ENCODE results near the gene FGD3. TPM values are rescaled to one million over a fixed set of nuclear protein-coding genes. Genes with fewer than 3 reads are reported as not detected.

The FGD3 gene
- total RNA-seq, 1 donor from 2014 or later, result 9.8 TPM

DNA sequence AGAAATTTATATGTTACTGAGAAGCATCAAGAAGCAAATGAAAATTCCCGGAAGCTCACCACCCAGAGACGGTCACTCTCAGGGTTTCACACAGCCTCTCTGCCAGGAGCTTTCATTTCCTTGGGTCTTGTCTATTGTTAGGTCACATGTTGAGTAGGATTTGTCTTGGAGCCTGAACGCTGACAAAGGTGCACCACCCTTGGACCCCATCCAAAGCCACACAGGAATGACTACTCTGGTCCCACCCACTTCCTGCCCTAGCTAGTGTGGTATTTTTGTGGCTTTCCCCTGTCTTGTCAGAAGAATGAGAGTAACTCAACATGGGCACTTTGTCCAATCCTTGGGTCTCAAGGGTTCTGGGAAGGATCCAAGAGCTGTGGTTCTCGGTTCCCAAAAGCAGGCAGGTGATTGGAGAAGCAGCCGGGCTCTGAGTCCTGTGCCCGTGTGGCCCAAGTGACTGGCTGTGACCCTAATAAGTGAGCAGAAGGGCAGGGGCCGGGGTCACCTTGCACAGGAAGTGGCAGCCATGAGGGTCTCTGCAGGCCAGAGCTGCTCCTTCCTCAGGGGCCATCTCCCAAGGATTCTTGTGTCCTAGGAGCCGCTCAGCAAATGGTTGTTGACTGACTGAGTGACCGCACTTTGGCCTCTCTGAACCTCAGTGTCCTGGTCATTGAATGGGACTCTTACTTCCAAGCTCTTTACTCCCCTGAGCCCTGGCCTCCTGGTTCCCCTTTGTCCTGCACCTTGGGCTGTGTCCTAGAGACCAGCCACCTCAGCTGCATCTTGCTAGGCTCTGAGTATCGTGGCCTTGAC lies 6.9 kb downstream of the FGD3 start:
- peak; percentile 74 for DNase-seq (ENCODE audit: low spot score)

DNA sequence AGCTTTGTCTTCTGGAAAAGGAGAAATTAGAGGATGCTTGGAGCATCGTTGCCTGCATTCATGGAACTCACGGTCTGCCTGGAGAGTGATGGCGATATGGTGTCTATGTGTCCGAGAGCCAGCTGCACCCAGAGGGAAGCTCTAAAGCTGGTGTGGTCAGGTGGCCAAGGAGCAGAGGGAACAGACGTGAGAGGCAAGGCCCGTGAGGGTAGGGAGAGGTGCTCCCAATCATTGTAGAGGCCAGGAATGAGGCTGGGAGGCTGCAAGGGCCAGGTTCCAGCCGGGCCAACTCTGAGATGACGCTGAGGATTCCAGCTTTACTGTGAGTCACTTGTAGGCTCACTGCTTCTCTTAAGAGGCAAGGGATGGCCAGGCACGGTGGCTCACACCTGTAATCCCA lies 7.6 kb downstream of the FGD3 start:
- no peak for DNase-seq (ENCODE audit: low spot score)

DNA sequence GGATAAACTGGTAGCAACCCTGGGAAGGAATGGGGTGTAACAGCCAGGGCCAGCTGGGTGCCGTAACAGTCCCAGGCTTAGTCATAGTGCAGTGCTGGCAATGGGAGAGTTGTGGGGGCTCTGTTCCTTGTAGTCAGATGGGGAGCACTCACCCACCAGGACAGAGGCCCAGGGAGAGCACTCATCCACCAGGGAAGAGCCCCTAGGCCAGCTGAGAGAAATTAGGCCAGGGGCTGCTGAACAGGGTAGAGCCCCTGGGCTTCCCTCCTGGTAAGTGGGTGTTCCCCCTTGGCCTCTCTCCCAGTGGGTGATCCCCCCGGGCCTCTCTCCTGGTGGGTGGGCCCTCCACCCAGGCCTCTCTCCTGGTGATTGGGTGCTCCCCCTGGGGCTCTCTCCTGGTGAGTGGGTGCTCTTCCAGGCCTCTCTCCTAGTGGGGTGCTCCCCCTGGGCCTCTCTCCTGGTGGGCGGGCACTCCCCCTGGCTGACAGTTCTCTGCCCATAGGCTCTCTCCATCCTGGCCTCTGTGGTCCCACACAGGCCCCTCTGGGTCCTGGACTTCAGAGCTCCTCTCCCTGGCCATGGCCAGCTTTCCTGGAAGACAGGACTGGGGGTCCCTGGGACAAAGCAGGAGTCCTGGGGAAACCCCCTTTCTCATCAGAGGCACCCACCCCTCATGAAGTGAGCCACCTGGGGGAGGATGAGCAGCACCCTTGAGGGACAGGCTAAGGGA lies 13.4 kb downstream of the FGD3 start:
- peak; percentile 35 for DNase-seq (ENCODE audit: low spot score)

DNA sequence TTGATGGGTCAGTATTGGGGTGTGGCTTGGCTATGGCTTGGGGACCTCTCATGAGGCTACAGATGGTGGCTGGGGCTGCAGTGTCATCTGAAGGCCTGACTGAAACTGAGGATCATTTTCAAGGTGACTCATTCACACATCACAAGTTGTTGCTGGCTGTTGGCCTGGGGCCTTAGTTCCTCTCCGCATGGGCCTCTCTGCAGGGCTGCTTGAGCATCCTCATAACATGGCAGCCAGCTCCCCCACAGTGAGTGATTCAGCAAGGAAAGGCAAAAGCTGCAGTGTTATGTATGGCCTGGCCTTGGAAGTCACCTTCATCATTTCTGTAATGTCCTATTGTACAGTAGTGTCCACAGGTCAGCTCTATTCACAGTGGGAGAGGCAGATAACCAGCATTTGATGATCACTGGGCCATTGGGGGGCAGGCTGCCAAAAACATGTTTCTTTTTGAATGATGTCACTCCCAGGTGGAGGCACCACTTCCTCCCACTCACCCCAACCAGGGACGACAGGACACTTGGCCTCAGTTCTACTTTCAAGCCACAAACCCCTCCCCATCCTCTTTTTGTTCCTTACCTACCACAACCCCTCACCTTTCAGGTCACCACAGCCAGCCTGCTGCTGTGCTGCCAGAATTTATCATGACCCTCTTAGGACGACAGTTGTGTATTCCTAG lies 14.4 kb downstream of the FGD3 start:
- peak; percentile 64 for DNase-seq (ENCODE audit: low spot score)

DNA sequence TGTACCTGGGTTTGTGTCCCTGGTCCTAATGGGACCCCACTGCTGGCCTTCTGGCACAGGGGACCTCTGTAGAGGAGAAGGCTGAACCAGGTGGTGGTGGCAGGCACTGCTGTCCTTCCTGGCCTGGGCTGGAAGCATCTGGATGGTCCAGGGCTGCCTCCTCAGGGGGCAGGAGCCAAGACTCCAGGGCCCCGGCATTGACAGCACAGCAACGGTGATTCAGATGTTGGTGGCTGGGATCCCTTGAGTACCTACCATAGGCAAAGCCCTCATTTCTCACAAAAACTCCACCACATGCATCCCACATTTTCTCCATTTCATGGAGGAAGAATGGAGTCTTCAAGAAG lies 15.0 kb downstream of the FGD3 start:
- DNase-seq (ENCODE audit: low spot score), result peak; percentile 60

DNA sequence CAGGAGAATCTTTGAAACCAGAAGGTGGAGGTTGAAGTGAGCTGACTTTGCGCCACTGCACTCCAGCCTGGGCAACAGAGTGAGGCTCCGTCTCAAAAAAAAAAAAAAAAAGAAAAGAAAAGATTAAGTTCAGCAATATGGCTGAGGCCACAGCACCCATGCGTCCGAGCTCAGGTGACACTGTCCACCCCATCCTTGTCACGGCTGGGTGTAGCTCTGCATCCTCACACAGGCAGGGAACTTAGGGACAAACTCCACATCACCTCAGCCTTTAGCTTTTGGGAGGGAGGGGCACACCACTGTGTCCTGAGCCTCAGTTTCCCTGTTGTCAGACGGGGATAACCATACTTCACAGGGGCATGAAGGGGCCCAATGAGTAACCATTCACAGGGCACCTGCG lies 15.5 kb downstream of the FGD3 start:
- DNase-seq (ENCODE audit: low spot score), result no peak

DNA sequence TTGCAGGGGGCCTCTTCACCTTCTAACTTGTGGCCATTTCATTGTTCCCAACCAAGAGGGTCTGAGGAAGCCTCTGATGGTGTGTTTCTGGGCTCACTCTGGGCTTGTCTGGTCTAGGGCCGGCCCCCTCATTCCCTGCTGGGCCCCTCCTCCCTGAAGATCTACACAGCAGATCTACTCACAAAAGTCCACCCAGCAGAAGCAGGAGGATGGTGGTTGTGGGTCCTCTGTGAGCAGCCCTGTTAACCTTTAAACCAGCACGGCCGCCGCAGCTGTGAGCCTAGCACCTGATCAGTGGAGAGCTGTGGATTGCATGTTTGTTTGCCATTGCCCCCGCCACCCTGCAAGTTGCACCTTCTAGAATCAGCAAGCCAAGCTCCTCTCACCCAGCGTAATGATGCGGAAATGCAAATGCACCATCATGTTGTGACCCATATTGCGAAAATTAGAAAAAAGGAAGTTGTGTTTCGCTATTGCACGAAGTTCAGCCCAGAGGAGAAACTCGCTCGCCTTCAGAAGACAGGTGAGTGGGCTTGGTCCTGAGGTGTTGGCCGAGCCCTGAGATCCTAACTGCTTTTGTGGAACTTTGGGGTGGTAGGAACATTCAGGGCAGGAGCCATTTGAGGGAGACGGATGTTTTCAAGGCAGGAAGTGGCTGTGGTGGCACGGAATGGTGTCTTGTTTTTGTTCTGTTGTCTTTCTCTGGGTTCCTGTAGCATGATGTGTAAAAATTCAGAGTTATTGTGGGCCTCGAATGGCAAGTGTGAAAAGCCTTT lies 16.7 kb downstream of the FGD3 start:
- peak; percentile 89 for DNase-seq (ENCODE audit: low spot score)

DNA sequence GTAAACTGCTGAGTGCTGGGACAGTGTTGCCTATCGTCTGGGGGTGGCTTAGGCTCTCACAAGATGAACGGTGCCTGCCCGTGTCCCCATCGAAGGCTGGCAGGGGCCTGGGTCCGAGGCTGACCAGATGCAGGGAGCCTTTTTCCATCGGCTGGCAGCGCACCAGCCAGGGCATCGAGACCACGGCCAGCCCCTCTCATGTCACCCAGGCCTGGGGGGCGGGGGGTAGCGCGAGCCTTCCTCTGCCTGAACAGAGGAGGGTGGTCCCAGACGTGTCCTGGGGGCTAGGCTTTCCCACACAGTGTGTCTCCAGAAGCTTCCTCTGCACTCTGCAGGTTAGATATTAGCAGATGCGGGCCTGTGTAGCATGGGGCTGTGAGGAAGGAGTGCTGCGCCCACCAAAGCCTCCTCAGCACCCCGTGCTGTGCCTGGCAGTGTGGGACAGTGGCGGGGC lies 17.3 kb downstream of the FGD3 start:
- DNase-seq (ENCODE audit: low spot score), result peak; percentile 81

DNA sequence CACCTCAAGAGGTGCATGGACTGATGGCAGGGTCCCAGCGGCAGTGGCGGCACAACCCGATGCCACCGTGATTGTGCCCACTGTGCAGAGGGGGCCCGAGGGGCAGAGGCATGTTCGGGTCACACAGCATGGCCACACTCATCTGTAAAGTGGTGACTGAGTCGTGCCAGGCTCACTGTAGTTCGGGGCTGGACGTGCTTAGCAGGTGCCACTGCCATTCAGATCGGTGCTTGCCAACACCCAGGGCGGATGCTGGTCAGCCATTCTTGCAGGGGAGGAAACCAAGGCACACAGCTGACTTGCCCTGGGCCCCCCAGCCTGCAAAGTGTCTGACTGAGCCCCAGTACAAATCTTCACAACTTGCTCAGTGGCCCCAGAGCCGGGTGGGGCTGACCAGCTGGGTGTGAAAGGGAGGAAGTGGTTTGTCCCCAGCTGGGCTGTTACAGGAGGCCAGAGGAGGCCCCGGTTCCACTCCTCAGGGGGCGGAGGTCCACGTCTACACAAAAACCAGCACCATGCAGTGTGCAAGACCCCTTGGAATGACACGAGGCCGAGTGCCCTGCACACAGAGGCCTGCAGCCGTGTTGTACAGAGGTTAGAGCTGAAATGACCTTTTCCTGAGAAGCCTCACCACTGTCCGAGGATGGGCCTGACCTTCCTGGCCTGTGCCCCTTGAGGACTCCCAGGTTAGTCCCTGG lies 17.9 kb downstream of the FGD3 start:
- peak; percentile 87 for DNase-seq (ENCODE audit: low spot score)

DNA sequence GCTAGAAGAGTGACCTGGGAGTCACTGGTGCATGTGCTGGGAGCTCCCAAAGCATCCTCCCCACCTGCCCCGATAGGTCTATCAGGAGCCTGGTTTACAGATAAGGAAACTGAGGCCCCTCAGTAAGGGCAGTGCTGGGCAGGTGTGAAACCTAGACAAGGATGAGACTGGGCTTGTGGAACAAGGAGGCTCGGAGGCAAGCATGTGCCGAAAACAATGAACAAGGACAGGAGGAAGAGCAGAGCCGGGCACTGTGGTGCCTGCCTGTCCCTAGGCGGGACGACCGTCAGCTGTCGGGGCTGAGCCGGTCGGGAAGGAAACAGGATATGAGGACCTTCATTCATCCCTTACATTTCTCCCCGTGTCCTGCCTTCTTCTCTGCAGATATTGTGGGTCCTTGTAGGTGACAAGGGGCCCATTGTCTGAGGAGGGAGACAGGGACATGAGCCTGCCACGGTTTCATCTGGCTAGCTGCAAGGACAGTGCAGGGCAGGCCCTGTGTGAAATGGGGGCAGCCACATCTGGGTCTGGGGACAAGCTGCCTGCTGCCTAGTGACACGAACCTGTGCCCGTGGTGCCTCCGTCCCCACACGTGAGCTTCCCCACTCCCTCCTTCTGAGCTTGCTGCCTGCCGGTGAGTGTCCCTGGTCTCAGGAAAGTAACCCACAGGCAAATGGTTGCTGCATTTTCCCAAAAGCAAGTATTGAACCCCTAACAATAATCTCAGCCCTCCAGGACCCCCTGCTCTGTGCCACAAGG lies 18.6 kb downstream of the FGD3 start:
- DNase-seq (ENCODE audit: low spot score), result peak; percentile 67

DNA sequence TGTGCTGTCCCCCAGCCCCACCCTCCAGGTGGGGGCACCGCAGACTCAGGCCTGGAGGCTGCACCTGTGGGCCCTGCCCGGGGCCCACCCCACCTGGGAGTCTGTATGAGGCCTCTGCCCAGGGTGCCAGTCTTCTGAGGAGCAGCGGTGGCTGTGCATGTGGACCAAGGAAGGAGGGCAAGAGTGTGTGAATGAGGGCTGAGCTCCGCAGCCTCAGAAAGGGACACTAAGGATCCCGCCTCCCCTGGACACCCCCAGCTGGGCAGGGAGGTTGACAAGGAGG lies 19.1 kb downstream of the FGD3 start:
- DNase-seq (ENCODE audit: low spot score), result peak; percentile 86

DNA sequence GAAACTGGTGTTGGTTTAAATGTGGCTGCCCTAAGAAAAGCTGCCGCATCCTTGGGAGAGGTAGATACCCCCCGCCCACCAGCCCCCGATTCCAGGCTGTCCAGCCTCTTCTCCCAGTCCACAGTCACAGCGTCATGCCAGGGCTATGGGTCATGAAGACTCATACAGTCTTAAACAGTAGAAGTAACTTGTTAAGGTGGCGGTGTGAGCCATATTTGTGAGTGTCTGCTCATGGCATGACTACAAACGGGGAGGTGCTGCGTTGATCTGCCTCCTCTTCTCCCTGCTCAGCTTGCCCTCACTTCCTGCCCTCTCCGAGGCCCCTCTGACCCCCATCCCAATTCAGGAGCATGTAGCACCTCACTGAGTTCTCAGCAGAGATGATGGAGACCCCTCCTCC lies 20.8 kb downstream of the FGD3 start:
- peak; percentile 26 for DNase-seq (ENCODE audit: low spot score)

DNA sequence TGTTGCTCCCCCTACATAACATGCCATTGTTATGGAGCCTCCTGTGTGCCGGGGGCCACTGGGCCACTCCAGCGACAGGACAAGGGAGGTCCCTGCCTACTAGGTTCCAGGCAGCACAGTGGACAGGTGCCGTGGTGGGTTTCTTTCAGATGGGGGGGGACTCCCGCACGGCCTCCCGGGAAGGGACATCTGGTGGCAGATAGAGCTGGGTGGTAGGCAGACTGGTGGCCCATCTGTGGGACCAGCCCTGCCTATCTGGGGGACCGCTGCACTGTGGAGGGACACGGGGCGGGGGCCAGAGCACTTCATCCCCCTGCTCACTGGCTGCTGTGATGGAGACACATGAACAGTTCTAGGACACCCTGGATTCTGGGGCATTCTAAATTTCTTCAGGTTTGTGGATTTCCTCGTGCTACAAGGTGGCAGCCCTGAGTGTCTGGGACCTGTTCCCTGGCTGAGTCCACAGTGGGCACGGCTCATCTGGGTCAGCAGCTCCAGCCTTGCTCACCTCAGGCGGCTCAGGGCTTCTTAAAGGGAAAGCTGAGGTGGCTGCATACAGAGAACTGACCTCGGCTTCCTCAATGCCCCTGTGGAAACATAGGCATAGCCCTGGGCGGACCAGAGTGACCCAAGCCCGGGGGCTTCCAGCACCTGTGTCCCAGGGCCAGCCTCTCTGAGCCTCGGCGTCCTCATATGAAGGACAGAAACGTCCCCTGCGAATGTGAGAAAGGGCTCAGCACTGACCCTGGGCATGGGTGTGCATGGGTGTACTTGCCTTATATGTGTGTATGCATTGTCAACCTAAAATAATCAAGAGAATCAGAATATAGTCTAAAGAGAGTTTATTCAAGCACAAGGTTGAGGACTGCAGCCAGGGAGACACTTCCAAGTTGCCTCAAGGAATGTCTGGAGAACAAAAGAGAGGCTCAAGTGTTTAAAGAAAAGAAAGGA lies 22.5 kb downstream of the FGD3 start:
- DNase-seq (ENCODE audit: low spot score), result peak; percentile 59

DNA sequence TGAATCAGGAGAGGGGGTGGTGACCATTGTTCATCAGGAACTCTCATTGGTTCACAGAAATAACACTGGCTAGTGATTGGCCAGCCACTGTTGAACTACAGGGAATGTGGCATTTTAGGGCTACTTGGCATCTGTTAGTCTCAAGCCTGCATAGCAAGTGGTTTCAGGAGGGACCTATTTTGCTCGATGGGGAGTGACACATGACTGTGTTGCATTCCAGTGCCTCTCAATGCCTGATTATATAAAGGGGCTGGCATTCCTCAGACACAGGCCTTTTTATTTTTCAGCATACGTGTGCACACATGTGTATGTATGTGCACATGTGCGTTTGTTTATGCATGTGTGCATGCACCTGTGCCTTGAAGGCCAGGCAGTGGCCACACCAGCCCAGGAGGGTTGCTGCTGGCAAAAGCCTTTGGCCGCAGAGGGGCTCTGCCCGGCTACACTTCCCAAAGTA lies 23.2 kb downstream of the FGD3 start:
- DNase-seq (ENCODE audit: low spot score), result peak; percentile 55

DNA sequence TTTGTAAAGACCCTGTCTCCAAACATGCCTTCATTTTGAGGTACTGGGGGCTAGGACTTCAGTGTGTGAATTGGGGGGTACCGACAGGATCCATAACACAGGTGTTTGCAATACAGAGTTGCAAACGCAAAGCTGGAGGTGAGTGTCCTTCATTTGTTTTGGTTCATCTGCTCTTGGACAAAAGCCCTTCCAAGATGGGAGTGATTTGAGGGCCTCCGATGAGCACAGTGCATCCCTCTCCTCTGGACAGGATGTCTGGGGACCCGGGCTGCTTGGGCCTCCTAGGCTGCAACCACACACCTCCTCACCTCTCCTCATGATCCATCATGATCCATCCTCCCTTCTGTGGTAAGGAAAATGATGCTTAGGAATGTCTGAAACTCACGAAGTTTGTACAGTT lies 23.8 kb downstream of the FGD3 start:
- no peak for DNase-seq (ENCODE audit: low spot score)

DNA sequence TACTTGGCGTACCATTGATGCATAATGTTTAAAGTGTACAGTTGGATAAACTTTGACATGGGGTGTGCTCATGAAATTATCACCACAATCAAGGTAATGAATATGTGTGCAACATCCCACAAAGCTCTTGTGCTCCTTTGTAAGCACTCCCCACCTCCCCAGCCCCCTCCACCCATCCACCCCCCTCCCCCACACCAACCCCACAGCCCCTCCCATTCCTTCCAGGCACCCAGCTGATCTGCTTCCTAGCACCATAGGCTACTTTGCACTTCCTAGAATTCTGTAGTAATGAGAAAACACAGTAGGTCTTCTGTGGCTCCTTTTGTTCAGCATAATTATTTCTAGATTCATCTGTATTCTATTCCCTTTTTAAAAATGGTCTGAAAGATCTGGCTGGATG lies 24.5 kb downstream of the FGD3 start:
- no peak for DNase-seq (ENCODE audit: low spot score)

DNA sequence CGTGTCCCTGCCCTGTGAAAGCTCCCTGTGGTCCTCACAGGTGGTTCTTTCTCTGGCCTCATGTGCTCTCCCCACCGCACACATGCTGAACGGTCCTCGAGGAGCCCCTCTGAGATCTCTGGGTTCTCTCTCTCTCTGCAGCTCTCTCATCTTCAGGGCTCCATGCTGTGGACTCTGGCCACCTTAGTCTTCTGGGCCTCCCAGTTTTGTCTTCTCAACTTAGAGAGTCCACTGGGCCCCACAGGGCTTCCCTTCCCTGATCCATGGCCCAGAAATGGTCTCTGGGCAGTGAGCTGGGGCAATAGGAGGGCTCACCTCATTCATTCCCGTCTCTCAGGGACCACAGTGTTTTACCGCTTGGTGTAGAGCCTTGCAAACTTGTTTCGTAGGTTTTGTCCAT lies 26.4 kb downstream of the FGD3 start:
- DNase-seq (ENCODE audit: low spot score), result peak; percentile 55

DNA sequence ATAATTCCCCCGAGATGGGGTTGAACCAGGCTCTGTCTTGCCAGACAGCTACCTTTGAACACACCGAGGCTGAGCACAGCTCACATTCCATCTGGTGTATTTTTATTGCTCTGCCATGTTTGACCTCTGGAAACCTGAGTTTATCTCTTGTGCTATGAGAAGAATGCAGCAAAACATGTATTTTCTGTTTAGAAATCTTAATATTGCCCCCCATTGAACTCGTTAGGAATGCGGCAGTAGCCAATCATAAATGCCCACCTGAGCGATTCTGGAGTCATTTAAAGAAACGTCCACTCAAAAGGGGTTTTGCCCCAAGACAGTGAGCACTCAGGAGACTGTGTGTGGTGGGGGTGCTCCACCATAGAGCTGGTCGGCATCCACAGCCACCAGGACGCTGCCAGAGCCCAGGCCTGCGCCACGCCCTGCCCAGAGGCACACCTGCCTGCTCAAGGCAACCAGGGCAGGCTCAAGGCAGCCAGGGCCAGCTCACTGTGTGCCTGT lies 26.9 kb downstream of the FGD3 start:
- DNase-seq (ENCODE audit: low spot score), result peak; percentile 73
